ENCODE data around the gene NOL12.
"Not testable (repeated sequence)": the region's sequence is repeated elsewhere in the genome, so short reads cannot be mapped to it uniquely, and the experiment has no call there.

The NOL12 gene

DNA sequence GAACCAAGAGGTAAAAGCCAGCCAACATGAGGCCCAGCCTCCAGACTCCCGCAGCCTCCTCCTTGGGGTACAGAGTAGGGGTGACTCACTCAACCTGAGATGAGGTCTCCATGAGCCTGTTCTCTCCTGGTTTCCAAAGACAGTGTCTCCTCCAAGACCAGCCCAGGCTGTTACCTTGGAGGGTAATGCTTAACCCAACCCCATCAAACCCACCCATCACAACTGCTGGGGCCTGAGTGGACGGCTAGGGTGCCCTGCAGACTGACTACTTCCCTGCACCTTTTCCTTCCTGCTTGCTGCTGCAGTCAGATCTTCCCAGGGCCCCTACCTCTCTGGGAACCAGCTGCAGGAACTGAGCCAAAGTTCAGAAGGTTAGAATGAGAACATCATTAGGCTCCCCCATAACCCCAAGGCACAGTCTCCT lies 5.1 kb upstream of the NOL12 start:
- no peak for FAIRE-seq

DNA sequence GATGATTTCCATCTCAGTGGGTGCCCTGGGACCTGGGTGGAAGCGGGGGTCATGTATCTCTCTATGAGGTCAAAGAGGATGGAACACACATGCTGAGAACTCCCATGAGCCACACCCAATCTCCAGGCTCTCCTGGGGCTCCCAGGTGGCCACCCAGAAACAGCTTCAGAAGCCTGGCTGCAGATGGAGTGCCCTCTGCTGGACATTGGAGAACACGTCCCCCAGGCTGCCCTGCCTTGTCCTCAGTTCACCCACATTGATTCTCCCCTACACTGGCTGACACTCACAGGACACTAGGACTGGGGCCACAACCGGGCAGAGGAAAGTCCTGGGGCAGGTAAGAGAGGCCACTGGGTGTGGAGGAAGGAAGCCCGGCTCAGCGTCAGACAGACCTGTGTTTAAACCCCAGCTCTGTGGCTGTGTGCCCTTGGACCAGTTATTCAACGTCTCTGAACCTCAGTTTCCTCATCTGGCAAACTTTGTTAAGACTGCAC lies 4.5 kb upstream of the NOL12 start:
- FAIRE-seq: no peak

DNA sequence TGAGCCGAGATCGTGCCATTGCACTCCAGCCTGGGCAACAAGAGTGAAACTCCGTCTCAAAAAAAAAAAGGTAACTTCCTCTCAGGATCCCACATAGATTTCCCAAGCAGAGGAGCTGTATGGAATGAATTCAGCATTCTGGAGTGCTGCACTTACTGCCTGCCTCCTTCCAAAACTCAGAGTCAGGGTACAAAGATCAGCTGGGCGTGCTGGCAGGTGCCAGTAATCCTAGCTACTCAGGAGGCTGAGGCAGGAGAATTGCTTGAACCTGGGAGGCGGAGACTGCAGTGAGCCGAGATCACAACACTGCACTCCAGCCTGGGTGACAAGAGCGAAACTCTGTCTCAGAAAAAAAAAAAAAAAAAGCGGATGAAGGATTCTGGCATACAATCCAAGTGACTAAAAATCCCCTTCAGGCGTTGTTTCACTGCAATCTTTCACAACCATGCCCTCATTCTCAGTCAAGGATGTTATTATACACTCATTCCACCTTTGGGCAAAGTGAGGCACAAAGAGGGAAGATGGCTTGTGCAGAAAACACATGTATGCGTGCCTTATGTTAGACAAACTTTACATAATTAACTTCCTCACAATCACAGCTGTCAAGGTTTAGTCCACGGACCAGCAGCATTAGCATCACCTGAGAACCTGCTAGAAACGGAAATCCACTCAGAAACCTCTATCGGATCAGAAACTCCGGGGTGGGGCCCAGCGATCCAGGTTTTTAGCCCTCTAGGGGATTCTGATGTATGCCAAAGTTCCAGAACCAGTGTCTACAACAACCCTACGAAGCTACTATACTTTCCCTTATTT lies 1.1 kb upstream of the NOL12 start:
- no peak for FAIRE-seq

DNA sequence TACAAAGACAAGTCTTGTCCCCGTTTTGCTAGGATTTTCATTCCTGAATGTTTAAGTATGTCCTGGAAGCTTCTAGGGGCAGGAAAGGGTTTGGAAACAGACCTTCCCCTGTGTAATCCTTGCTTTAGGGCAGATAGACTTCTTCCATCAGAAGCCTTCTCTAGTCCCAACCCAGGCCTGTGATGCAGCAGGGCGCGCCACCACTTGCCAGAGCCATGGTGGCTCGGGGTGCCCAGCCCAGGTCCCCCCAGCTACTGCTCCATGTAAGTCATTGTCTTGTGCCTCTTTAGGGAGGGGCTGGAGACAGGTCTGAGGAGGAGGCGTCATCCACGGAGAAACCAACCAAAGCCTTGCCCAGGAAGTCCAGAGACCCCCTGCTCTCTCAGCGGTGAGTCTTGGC lies 4.3 kb downstream of the NOL12 start:
- FAIRE-seq: no peak

DNA sequence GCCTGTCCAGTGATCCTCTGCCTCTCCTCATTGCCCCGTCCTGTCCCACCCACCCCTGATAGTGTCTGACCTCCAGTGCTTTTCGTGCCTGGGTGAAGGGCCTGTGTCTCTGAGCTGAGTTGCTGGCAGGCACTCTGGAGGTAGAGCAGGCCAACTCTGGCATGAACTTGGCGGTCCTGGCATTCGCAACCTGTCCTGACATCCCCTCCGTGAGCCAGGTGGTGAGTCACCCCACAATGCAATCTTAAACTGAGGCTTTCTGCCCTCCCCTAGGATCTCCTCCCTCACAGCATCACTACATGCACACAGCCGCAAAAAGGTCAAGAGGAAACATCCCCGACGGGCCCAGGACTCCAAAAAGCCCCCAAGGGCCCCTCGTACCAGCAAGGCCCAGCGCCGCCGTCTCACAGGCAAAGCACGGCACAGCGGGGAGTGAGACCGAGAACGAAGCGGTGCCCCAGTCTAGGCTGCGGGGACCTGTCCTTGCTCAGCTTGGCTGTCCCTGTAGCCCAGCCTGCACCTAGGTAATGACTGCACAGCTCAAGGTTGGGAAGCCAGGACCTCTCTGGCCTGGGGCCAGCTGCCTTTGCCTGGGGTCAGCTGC lies 4.9 kb downstream of the NOL12 start:
- no peak for FAIRE-seq

DNA sequence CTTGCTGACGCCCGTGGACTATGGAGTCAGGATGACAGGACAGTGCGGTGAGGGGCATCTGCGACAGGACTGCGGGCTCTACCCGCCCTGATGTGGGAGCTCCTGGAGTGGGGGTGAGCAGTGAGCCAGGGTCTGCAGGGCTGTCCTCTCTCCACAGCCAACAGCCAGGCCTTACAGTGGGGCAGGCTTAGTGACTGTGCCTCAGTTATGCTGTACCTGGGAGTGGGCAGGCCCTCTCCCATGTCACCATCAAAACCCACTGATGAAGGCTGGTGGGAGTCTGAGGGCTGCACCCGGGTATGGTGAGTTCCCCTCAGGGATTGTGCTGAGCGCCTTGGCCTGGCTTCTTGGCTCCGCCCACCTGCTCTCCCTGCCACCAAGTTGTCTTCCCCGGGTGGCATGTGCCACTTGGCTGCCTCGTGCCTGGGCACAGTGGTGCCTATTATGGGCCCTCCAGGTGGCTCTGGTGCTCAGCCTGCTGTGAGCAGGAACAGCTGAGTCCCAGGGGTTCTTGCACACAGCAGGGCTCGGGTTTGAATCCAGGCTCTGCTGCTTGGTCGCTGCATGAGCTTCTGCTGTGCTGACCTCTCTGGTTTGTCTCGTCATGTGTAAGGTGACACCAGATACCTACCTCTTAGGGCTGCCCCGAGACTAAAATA lies 6.6 kb downstream of the NOL12 start:
- no peak for FAIRE-seq

DNA sequence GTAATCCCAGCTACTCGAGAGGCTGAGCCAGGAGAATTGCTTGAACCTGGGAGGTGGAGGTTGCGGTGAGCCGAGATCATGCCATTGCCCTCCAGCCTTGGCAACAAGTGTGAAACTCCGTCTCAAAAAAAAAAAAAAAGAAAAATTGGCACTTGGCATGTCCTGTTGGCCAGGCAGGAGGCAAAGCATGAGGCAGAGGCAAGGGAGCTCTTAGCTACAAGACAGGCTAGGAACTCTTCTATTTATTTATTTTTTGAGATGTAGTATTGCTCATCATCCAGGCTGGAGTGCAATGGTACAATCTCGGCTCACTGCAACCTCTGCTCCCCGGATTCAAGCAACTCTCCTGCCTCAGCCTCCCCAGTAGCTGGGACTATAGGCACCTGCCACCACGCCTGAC lies 8.0 kb downstream of the NOL12 start:
- not testable (repeated sequence) for FAIRE-seq

DNA sequence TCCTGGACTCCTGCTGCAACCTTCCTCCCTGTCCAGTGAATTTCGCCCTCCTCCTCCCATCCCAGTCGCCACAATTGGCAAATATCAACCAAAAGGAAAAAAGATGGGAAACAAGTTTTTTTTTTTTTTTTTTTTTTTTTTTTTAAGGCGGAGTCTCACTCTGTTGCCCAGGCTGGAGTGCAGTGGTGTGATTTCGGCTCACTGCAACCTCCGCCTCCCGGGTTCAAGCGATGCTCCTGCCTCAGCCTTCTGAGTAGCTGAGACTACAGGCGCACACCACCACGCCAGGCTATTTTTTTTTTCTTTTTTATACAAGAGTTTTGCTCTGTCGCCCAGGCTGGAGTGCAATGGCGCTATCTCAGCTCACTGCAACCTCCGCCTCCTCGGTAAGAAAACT lies 10.1 kb downstream of the NOL12 start:
- not testable (repeated sequence) for FAIRE-seq

DNA sequence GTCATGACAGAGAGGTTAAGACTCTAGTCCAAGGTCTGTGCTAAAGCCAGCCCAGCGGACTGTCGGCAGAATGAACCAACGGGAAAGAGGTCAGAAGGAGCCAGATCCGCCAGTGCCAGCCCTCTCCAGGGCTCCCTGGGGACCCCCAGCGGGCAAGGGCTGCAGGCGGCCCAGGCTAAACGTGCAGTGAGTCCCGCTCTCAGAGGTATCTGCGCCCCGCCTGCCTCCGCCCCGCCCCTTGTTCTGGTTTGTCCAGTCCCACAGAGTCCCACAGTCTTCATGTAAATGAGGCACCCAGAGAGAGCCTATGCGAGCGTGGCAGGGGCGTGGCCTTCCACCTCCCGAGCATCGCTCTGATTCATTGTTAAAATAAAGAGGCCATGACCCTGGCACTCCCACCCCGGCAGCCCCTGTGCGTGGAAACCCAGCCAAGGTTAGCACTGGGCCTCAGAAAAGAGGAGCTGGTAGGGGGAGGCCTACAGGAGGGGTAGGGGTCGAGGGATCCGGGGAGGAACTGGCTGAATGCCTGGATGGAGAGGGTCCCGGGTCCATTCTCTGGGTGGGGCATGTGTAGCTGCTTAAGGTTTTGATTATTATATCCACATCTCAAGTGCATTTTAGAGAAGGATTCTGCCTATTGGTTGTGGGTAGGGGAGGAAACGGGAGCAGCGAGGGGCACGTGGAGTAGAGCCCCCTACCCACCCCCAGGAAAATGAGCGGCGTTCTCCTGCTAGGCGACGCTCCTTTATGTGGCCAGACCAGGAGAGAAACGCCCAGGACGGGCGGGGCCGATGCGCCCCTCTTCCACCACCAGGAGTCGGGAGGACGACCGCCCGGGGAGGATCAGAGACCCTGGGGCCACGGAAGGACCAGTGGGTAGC lies 10.8 kb downstream of the NOL12 start, which contains the start of gene TRIOBP:
TRIOBP (plus strand) TSS at position 392 of the 881 bp plus-strand sequence. CDS start 4,318 bp downstream, outside the sequence.
- FAIRE-seq: no peak

DNA sequence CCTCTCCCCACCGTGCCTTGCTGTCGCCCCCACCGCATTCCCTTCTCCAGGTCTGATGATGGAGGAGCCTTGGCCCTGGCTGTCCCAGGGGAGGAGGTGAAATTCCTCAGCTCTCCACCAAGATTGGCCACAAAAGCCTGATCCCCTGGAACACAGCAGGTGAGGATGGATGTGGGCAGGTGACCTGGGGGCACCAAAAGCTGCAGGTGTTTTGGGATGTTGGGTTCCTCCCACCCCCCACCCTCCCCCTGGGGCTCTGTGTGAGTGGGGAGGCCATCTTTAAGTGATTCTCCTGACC lies 11.3 kb downstream of the NOL12 start:
- FAIRE-seq: no peak

DNA sequence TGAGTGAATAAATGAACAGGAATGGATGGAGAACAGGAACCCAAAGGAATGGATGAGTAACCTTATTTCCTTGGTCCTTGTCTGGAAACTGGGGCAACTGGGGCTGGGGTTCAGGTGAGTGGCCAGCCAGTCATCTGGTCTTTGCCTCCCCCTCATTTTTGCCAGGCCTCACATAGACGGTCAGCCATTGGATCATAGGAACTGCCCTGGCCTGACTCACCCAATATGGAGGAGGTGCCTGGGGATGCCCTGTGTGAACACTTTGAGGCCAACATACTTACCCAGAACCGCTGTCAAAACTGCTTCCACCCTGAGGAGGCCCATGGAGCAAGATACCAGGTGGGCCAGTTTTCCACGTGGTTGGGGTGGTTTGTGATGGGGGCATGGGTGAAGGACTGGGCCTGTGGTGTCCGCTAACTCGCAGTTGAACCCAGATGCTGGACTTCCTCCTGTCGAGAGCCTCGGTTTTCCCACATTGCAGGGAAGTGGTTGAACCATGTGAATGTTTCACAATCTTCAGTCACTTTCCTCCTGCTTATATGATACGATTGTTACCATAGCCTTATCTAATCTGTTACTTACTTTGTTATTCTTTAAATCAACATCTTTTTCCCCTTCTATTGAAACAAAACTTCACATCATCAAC lies 15.1 kb downstream of the NOL12 start:
- no peak for FAIRE-seq

DNA sequence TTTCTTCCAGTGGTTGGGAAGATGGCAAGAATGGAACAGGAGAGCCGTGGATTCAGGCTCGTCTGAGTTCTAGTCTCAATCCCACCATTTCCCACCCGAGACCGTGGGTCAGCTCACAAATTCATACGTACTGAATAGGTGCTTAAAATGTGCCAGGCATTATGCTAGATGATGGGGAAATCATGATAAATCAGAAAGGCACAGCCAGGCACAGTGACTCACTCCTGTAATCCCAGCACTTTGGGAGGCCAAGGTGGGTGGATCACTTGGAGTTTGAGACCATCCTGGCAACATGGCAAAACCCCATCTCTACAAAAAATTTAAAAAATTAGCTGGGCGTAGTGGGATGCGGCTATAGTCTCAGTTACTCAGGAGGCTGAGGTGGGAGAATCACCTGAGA lies 17.8 kb downstream of the NOL12 start:
- FAIRE-seq: no peak

DNA sequence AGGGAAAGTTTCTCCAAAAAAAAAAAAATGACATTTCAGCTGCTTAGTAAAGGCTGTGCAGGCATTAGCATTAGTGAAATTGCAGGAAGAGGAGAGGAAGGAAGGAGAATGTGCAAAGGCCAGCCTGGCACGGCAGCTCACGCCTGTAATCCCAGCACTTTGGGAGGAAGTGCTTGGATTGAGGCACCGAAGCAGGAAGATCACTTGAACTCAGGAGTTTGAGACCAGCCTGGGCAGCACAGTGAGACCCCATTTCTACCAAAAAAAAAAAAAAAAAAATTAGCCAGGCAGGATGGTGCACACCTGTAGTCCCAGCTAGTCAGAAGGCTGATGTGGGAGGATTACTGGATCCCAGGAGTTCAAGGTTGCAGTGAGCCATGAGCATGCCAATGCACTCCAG lies 18.5 kb downstream of the NOL12 start:
- no peak for FAIRE-seq

DNA sequence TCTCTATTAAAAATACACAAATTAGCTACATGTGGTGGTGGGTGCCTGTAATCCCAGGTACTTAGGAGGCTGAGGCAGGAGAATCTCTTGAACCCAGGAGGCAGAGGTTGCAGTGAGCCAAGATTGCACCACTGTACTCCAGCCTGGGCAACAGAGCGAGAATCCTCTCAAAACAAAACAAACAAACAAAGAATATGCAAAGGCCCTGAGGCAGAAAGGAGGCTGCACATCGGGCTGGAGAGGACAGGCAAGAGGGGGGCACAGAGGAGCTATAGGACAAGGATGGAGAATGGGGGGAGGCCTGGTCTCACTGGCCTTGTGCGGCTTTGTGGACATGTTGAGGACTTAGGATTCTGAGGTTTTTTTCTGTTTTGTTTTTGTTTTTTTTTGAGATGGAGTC lies 19.1 kb downstream of the NOL12 start:
- no peak for FAIRE-seq

DNA sequence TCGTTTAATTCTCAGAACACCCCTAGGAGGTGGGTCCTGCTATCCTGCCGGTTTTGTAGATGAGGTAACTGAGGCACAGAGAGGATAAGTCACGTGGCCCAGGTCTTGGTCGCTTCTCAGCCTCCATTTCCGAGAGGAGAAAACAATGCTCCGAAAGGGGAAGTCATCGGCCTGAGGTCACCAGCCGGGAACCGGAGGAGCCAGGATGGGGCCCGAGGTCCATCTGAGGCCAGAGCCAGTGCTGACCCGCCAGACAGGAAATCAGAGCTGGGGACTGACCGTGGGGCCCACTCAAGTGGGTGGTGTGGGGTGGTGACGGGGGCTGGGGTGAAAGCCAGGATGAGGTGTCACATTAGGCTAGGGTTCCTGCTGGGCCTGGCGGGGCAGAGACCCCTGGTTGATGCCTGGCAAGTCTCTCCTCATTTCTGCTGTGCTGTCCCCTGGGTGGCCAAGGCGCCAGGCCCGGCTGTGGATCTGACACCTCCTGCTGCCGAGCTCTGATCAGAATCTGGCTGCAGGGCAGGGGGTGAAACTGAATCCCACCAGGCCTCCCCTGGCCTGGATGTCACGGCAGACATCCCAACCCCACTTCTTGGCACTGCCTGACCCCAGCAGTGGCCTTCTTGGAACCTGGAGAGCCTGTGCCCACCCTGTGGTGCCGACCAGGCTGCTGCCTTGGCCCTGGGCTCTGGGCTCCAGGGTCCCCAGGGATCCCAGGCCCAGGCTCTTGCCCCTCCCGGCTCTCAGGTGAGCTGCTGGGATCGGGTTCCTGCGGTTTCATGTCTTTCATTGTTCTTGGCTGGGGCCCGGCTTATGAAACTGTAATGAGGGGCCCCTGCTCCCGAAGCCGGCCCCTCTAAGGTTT lies 22.7 kb downstream of the NOL12 start:
- no peak for FAIRE-seq

DNA sequence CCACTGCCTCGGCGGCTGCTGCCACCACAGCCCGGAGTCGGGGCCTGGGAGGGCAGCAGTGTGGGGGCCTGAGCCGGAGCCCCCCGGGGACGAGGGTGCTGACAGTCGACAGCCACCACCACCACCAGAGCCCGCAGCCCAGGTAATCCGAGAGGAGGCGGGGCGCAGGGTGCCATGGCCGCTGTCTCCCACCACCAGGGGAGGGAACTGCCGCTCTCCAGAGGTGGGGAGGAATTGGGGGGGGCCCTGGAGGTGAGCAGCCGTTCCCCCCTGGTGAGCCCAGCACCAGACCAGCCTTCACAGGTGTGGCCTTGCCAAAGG lies 23.3 kb downstream of the NOL12 start:
- FAIRE-seq: no peak

DNA sequence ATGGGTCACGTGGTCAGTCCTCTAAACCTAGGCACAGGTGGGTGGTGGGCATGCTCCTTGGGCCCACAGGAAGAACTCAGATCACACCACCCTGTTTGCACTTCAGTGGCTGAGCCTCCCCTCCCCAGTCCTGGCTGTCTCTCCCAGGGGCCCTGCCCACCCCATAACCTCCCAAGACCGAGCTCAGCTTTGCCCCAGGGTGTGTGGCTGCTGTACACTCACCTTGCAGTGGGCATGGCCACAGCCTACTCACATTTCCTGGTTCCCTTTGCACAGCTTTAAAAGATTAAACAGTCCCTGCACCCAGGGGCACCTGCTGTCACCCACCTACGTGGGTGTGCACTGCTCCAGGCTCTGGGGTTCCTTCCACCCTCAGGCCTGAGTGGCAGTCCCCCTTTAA lies 24.5 kb downstream of the NOL12 start:
- no peak for FAIRE-seq

DNA sequence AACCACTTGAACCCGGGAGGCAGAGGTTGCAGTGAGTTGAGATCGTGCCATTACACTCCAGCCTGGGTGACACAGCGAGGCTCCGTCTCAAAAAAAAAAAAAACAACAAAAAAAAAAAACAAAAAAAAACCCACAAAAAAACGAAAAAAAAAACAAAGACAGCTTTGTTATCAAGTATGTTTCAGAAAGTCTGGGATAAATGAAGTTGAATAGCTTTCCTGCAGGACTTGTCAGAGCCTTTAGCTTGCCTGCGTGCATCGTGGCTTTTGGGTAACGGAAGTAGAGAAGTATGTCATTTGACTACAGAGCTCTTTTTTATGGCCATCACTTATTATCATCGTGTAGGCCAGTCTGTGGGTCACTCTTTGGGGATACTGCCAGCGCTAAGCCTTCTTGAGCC lies 25.3 kb downstream of the NOL12 start:
- no peak for FAIRE-seq

DNA sequence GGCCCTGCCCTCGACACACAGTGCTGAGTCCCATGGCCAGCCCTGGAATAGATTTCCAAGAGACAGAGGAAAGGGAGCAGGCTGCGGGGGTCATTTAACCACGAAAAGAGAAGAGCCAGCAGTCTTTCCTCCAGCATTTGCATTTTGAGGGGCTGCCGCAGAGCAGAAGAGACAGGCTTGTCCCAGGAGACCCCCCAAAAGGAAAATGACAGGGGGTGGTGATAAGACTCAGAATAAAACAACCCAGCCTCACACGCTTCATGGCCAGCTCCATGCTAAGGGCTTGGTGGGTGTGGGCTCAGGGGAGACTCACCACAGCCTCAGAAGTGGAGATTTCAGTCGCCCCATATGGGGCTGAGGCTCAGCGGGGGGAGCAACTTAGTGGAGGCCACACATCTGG lies 27.6 kb downstream of the NOL12 start:
- FAIRE-seq: no peak

DNA sequence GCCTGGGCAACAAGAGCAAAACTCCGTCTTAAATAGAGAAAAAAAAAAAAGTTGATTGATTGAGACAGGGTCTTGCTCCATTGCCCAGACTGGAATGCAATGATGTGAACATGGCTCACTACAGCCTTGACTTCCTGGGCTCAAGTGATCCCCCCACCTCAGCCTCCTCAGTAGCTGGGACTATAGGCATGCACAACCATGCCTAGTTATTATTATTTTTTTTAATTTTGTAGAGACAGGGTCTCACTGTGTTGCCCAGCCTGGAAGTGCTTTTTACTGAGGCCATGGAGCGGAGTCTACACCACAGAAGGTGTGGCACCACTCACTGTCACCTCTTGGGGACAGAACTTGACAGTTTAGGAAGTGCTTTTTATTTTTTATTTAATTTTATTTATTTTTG lies 28.5 kb downstream of the NOL12 start:
- no peak for FAIRE-seq

DNA sequence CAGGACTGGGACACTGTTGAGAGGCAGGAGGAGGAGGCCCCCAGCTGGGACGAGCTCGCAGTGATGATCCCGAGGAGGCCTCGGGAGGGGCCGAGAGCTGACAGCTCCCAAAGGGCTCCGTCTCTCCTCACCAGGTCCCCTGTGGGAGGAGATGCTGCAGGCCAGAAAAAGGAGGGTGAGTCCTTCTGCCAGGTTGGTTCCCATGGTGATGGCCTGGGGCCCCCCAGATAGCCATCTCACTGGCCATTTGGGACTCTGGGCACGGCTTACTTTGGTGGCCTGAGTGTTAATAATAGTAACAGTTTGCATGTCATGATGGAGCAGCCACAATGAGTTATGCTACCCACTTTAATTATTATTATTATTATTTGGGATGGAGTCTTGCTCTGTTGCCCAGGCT lies 29.6 kb downstream of the NOL12 start:
- no peak for FAIRE-seq

DNA sequence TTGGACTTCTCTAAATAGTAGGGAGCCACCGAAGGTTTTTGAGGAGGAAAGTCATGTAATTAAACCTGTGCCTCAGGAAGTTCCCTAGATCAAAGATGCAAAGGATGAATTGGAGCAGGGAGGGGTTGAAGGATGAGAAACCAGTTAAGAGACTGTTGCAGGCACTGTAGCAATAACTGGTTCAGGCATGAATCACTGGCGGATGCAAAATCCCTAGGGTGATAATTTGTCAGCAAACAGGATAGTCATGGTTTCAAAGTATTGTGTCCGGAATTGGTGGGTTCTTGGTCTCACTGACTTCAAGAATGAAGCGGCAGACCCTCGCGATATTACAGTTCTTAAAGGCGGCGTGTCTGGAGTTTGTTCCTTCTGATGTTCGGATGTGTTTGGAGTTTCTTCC lies 30.6 kb downstream of the NOL12 start:
- no peak for FAIRE-seq
